Stimulated activated naive CD8-positive, alpha-beta T cell treated with anti-CD3 and anti-CD28 coated beads, Interleukin-15, Interleukin-2, amounts not matched to agents 100 ng/mL and 50 ng/mL, for 24 hours (primary cell): ENCODE results near the gene DNASE2B.
A peak's percentile ranks its signal among the peaks of the same experiment; 100 is the strongest.

Source experiments
- H3K27ac Mint-ChIP-seq: one replicate; pipeline ENCODE4 v1.8.0; 2021; ENCODE audit warnings: mild to moderate bottlenecking, mixed read lengths
- H3K27me3 Mint-ChIP-seq: one replicate; pipeline ENCODE4 v1.8.0; 2021; ENCODE audit warnings: mixed read lengths
- H3K36me3 Mint-ChIP-seq: one replicate; pipeline ENCODE4 v1.8.0; 2021; ENCODE audit warnings: low read depth, mixed read lengths
- H3K4me1 Mint-ChIP-seq: one replicate; pipeline ENCODE4 v1.8.0; 2021; ENCODE audit warnings: low read depth, mixed read lengths
- H3K4me3 Mint-ChIP-seq: one replicate; pipeline ENCODE4 v1.8.0; 2021; ENCODE audit warnings: mild to moderate bottlenecking, mixed read lengths
- H3K9me3 Mint-ChIP-seq: one replicate; pipeline ENCODE4 v1.8.0; 2021; ENCODE audit warnings: mixed read lengths

Gene DNASE2B

DNA sequence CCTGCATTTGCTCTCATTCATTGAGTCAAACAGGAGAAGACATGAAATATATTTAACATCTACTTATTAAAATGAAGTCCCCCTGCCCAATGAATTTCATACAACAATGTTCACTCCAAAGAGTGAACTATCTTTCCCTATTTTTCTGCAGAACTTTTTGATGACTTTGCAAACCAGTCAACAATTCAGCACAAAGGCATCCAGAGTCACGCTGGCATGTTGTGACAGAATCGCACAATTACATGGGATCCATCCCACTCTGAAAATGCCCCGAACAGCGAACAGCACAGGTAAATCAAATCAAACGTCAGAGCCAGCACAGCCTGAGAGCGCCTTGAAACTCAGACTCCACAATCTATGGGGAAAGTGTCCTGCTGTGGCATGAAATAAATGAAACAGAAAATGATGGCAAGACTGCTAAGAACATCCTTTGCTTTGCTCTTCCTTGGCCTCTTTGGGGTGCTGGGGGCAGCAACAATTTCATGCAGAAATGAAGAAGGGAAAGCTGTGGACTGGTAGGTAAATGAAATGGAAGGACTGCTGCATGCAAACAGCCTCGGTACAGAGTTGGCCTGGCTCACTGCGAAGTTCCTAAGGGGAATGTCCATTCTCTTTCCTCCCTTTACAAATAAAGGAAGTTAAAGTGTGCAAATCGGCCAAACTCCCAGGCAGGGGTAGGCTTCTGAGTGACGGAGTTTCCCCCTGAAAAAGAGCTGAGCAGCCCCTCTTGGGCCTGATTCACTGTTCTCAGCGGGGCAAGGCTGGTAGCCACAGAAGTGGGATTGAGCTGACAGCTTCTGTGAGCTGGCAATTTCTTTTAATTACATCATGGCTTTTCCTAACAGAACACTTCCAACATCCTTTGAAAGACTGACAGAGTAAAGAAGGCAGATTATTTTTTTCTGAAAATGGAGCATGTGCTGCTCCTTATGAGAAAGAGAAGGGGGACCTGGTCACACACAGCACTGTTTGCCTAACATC is at the start of gene DNASE2B:
DNASE2B (plus strand) TSS at position 310 of the 981 bp plus-strand sequence; CDS start at position 391, 81 bp downstream.
- Mint-ChIP-seq H3K36me3 (no peaks in the 10 kb centered on the region), H3K27ac (no peak within 1 kb of the TSS), H3K9me3 (no peaks in the 10 kb centered on the region), H3K27me3 (no peaks in the 10 kb centered on the region), H3K4me3 (no peak within 1 kb of the TSS), H3K4me1 (no peaks in the 10 kb centered on the region)

- Mint-ChIP-seq H3K27me3 (peaks cover 4% of the 10 kb centered on the region), H3K27ac (no peak overlapping the region), H3K4me1 (peaks cover 4% of the 10 kb centered on the region), H3K36me3 (no peaks in the 10 kb centered on the region), H3K9me3 (no peaks in the 10 kb centered on the region), H3K4me3 (no peak overlapping the region)
Measured at GRCh38 chr1:84348759-84349158, 49.5 kb upstream of the DNASE2B start.

- no peaks in the 10 kb centered on the region for H3K9me3 Mint-ChIP-seq
- H3K4me1 Mint-ChIP-seq = peaks cover 4% of the 10 kb centered on the region
- no peak overlapping the region for H3K27ac Mint-ChIP-seq
- no peaks in the 10 kb centered on the region for H3K36me3 Mint-ChIP-seq
- no peak overlapping the region for H3K4me3 Mint-ChIP-seq
- H3K27me3 Mint-ChIP-seq = peaks cover 4% of the 10 kb centered on the region
Measured at GRCh38 chr1:84350104-84350503, 48.2 kb upstream of the DNASE2B start.

DNA sequence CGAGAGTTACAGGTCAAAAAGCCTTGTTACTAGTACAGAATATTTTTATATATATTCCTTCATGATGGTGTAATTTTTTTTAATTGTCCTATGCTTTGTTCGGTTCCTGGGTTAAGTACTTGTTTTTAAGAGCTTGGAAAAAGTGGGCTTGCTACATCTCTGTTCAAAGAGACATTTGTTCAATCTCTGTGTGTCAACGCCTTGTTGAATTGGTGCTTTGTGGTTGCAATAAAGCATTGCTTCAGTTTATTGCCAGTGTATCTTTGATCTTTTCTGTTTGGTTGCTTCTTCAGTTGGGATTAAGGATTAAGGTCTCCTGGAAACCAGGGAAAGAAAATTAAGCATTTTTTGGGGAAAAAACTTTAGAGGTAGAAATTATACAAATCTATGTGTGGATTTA is 47.7 kb upstream of the DNASE2B start:
- Mint-ChIP-seq H3K36me3 (no peaks in the 10 kb centered on the region), H3K27ac (no peak overlapping the region), H3K4me1 (peaks cover 4% of the 10 kb centered on the region), H3K4me3 (no peak overlapping the region), H3K9me3 (no peaks in the 10 kb centered on the region), H3K27me3 (peaks cover 4% of the 10 kb centered on the region)

DNA sequence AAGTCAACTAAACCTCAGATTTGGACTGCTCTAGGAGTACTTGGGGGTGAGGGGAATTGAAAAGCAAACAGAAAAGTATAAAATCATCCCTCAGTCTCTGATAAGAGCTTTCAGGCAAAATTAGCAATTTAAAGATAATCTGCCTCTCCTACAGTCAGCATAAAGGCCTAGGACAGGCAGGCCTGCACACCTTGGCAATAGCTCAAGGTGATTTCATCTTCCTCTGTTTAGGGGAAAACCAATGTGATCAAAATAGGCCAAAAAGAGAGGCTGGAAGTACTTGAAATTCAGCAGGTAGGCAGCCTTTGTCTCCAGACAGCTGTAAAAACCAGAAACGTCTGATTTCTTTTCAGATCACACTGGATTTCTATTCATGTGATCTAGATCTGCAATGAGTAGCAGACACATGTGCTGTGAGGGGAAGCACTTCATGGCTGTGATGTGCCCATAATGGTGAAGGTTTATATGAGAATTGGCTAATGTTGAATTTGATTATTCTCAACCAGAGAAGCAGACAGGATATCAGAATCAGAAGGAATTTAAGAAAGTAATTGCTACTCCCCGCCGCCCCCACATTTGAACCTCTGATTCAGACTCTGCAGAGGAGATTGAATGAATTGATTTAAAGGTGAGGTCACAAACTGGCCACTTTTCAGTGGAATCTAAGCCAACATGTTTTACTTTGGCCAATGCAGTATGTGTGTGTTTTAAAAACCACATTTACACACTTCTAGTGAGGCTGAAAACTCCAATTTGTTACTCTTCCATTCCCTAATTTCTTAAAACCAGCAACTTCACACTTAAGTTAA is 45.8 kb upstream of the DNASE2B start:
- Mint-ChIP-seq H3K9me3 (peaks cover 5% of the 10 kb centered on the region), H3K4me3 (no peak overlapping the region), H3K27ac (no peak overlapping the region), H3K27me3 (peaks cover 4% of the 10 kb centered on the region), H3K4me1 (peaks cover 4% of the 10 kb centered on the region), H3K36me3 (no peaks in the 10 kb centered on the region)

DNA sequence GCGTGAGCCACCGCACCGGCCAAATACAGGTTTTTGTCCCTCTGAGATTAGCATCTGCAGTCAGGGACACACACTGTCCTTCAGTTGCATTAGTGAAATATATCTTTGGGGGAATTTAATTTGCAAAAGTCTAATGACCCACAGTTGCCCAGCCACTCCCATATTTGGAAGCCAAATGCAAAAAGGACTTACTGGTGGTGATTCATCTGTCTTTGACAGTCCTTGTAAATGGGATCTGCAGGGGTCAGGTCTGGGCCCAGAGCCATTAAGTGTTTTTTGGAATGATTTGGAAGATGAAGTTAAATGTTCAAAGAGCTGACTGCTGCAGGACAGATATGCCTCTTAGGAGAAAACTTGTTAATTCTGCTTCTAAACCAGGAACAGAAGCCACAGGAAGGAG is 44.6 kb upstream of the DNASE2B start:
- Mint-ChIP-seq H3K27ac (no peak overlapping the region), H3K36me3 (no peaks in the 10 kb centered on the region), H3K27me3 (no peaks in the 10 kb centered on the region), H3K4me3 (no peak overlapping the region), H3K4me1 (peaks cover 4% of the 10 kb centered on the region), H3K9me3 (peaks cover 5% of the 10 kb centered on the region)

GRCh38 chr1:84355556-84355955 is 42.7 kb upstream of the DNASE2B start:
- Mint-ChIP-seq H3K36me3 (no peaks in the 10 kb centered on the region), H3K4me3 (no peak overlapping the region), H3K9me3 (peaks cover 5% of the 10 kb centered on the region), H3K27me3 (no peaks in the 10 kb centered on the region), H3K27ac (no peak overlapping the region), H3K4me1 (peaks cover 4% of the 10 kb centered on the region)

DNA sequence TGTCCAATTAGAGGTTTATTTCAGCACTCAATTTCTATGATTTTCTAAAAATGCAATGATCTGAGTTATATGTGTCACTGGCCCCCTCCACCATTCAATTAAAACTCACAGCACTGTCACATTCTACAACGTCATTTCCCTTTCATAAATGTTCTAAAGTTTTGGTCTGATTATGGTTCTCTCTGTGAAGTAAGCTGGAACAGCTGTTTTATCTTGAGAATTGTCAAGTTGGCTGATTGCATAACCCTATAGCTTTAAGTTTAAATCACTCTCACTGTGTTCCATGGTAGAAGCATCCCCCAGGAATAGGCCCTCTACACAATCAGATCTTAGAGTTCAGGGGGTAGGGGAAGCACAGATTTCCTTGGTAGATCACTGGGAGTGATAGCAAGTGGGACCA is 41.4 kb upstream of the DNASE2B start:
- H3K27me3 Mint-ChIP-seq = no peaks in the 10 kb centered on the region
- no peaks in the 10 kb centered on the region for H3K4me1 Mint-ChIP-seq

GRCh38 chr1:84358695-84359094 is 39.6 kb upstream of the DNASE2B start:
- Mint-ChIP-seq H3K36me3 (no peaks in the 10 kb centered on the region), H3K27me3 (no peaks in the 10 kb centered on the region), H3K4me1 (peaks cover 6% of the 10 kb centered on the region), H3K4me3 (no peak overlapping the region), H3K27ac (no peak overlapping the region), H3K9me3 (peaks cover 5% of the 10 kb centered on the region)

More for the DNA sequence above, 41.4 kb upstream of the DNASE2B start:
- Mint-ChIP-seq H3K4me3 (no peak overlapping the region), H3K36me3 (no peaks in the 10 kb centered on the region), H3K27ac (no peak overlapping the region), H3K9me3 (peaks cover 5% of the 10 kb centered on the region)

- Mint-ChIP-seq H3K36me3 (no peaks in the 10 kb centered on the region), H3K4me3 (no peak overlapping the region), H3K9me3 (peaks cover 5% of the 10 kb centered on the region), H3K4me1 (peaks cover 8% of the 10 kb centered on the region), H3K27me3 (no peaks in the 10 kb centered on the region), H3K27ac (no peak overlapping the region)
Measured at GRCh38 chr1:84360316-84360715, 38.0 kb upstream of the DNASE2B start.

GRCh38 chr1:84361796-84362195 is 36.5 kb upstream of the DNASE2B start:
- no peak overlapping the region for H3K27ac Mint-ChIP-seq
- no peaks in the 10 kb centered on the region for H3K36me3 Mint-ChIP-seq
- peaks cover 3% of the 10 kb centered on the region for H3K9me3 Mint-ChIP-seq
- peaks cover 15% of the 10 kb centered on the region for H3K4me1 Mint-ChIP-seq
- H3K4me3 Mint-ChIP-seq = no peak overlapping the region
- H3K27me3 Mint-ChIP-seq = no peaks in the 10 kb centered on the region

GRCh38 chr1:84363019-84363418 is 35.3 kb upstream of the DNASE2B start:
- no peak overlapping the region for H3K4me3 Mint-ChIP-seq
- H3K27ac Mint-ChIP-seq = no peak overlapping the region
- H3K4me1 Mint-ChIP-seq = peaks cover 15% of the 10 kb centered on the region
- no peaks in the 10 kb centered on the region for H3K27me3 Mint-ChIP-seq
- H3K36me3 Mint-ChIP-seq = no peaks in the 10 kb centered on the region
- no peaks in the 10 kb centered on the region for H3K9me3 Mint-ChIP-seq

DNA sequence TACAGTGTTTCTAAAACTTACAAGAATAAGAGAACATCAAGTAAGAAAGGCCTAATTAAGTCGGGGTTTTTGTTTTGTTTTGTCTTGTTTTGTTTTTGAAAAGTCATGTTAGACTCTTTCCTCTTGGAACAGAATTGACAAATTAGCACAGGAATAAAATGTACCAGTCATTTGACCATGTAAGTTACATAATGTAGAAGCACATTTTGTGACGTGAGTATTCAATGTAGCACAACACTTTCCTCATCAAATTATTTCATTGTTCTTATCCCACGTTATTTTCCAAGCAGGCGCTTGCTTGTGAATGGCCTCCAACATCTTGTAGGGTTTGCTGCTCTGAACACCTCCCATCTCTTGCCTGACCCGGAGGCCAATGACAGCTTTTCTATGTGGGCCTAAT is 34.7 kb upstream of the DNASE2B start:
- no peaks in the 10 kb centered on the region for H3K36me3 Mint-ChIP-seq
- H3K27ac Mint-ChIP-seq = no peak overlapping the region
- no peak overlapping the region for H3K4me3 Mint-ChIP-seq
- no peaks in the 10 kb centered on the region for H3K27me3 Mint-ChIP-seq
- H3K9me3 Mint-ChIP-seq = no peaks in the 10 kb centered on the region
- H3K4me1 Mint-ChIP-seq = peaks cover 15% of the 10 kb centered on the region

- H3K36me3 Mint-ChIP-seq = no peaks in the 10 kb centered on the region
- H3K9me3 Mint-ChIP-seq = no peaks in the 10 kb centered on the region
- peak overlapping the region; percentile 24 for H3K4me3 Mint-ChIP-seq
- H3K27me3 Mint-ChIP-seq = no peaks in the 10 kb centered on the region
- H3K4me1 Mint-ChIP-seq = peaks cover 15% of the 10 kb centered on the region
- peak overlapping the region; percentile 69 for H3K27ac Mint-ChIP-seq
Measured at GRCh38 chr1:84365225-84366221, 32.8 kb upstream of the DNASE2B start.
